ENCODE measurements around the gene DAB2.

DNA sequence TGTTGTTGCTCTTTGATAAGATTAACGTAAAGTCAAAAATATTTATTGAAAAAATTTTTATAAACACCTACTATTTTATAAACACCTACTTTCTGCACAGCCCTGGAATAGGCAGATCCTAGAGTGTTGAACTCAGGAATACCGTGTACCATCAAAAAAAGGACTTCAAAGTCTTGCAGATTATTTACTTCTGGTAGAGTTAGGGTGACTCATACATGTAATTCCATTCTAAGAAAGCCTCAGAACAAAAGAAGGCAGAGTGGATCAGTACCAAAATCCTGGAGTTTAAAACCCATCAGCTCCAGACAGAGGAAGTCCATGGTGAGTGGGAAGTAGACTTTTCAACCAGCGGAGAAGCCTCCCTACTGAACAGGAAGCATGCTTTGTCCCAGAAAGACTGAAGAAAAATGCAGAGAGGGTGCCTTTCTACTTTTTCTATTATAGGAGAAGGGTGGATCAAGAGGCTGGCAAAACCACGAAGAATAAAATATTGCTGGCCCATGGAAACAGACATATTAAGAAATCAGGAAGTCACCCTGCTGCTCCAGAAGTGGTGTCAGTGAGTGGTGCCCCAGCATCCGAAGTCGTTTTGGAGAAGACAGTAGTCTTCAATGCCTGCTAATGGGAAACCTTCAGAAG is 45.1 kb upstream of the DAB2 start:
- TF ChIP-seq, protein P1, sequence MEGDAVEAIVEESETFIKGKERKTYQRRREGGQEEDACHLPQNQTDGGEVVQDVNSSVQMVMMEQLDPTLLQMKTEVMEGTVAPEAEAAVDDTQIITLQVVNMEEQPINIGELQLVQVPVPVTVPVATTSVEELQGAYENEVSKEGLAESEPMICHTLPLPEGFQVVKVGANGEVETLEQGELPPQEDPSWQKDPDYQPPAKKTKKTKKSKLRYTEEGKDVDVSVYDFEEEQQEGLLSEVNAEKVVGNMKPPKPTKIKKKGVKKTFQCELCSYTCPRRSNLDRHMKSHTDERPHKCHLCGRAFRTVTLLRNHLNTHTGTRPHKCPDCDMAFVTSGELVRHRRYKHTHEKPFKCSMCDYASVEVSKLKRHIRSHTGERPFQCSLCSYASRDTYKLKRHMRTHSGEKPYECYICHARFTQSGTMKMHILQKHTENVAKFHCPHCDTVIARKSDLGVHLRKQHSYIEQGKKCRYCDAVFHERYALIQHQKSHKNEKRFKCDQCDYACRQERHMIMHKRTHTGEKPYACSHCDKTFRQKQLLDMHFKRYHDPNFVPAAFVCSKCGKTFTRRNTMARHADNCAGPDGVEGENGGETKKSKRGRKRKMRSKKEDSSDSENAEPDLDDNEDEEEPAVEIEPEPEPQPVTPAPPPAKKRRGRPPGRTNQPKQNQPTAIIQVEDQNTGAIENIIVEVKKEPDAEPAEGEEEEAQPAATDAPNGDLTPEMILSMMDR (IDR thresholded peaks at IDR 0.05; ENCODE audit: insufficient read depth, low read length, poor library complexity, severe bottlenecking) = no peak
- TF ChIP-seq EZH2phosphoT487 (conservative IDR thresholded peaks at IDR 0.05; ENCODE audit: low read length) = no peak

Data from SU-DHL-6 (cell line).